Activated T-cell treated with anti-CD3 and anti-CD28 coated beads, Interleukin-2, amount 50 U/mL, for 72 hours (primary cell): ENCODE results near the gene CXorf65. TPM values are rescaled to one million over a fixed set of nuclear protein-coding genes. Genes with fewer than 3 reads are reported as not detected.
A peak's percentile ranks its signal among the peaks of the same experiment; 100 is the strongest.

Source experiments
- ATAC-seq, 2 donors: fragments of 150-1000 bp; cut with Tn5 transposase; replicated peaks in 1 of 2; 2 replicates each; pipeline ENCODE4 v1.10.0; 2021; ENCODE audit warnings: moderate library complexity in 2 of 2, mild to moderate bottlenecking in 1 of 2
- DNase-seq, 2 donors: peaks; one replicate each; pipeline ENCODE4 v3.0.0; 2021 to 2022; ENCODE audit warnings: mixed read lengths in 1 of 2
- H3K27ac Mint-ChIP-seq: one replicate; pipeline ENCODE4 v1.8.0; 2022; ENCODE audit warnings: mild to moderate bottlenecking, moderate library complexity, mixed read lengths
- H3K27me3 Mint-ChIP-seq: one replicate; pipeline ENCODE4 v1.8.0; 2022; ENCODE audit warnings: low read depth, mixed read lengths
- H3K36me3 Mint-ChIP-seq, 2 donors: one replicate each; pipeline ENCODE4 v1.8.0; 2022; ENCODE audit warnings: mixed read lengths in 2 of 2, mild to moderate bottlenecking in 1 of 2; ENCODE audit not compliant: insufficient read depth in 2 of 2
- H3K4me1 Mint-ChIP-seq: one replicate; pipeline ENCODE4 v1.8.0; 2022; ENCODE audit warnings: low read depth, mixed read lengths
- H3K4me3 Mint-ChIP-seq, 2 donors: one replicate each; pipeline ENCODE4 v1.8.0; 2022; ENCODE audit warnings: mild to moderate bottlenecking in 2 of 2, mixed read lengths in 2 of 2, moderate library complexity in 2 of 2
- H3K9me3 Mint-ChIP-seq, 2 donors: one replicate each; pipeline ENCODE4 v1.8.0; 2022; ENCODE audit warnings: mixed read lengths in 2 of 2
- total RNA-seq, 2 donors: library from RNA; stranded (reverse); gene quantifications; one replicate each; pipeline ENCODE4 v1.2.3, GENCODE V29; 2022

The CXorf65 gene
- total RNA-seq, 2 donors from 2014 or later = 16.4 to 26.0 TPM

GRCh38 chrX:71118985-71119535 lies 12.5 kb upstream of the CXorf65 start:
- H3K36me3 Mint-ChIP-seq = peaks cover 7 to 8% of the 10 kb centered on the region in 2 donors
- no peak overlapping the region for H3K27ac Mint-ChIP-seq
- DNase-seq = no peak
- H3K4me3 Mint-ChIP-seq = peak overlapping the region; percentile 83 to 86
- no peaks in the 10 kb centered on the region for H3K27me3 Mint-ChIP-seq
- peaks cover 14% of the 10 kb centered on the region for H3K4me1 Mint-ChIP-seq
- peak; percentile 14 to 28 for ATAC-seq
- H3K9me3 Mint-ChIP-seq = no peaks in the 10 kb centered on the region

GRCh38 chrX:71118032-71118984 lies 11.8 kb upstream of the CXorf65 start, which contains the start of gene MED12:
Gene MED12 (plus strand): TSS chrX:71118596. CDS start chrX:71118755, 159 bp downstream.
- DNase-seq = peak; percentile 88 to 89
- Mint-ChIP-seq H3K9me3 (no peaks in the 10 kb centered on the region), H3K36me3 (peaks cover 7 to 8% of the 10 kb centered on the region in 2 donors), H3K4me1 (peaks cover 18% of the 10 kb centered on the region), H3K27ac (peak within 1 kb of the TSS; percentile 72), H3K4me3 (peak within 1 kb of the TSS; percentile 83 to 86), H3K27me3 (no peaks in the 10 kb centered on the region)
- peak; percentile 94 to 95 for ATAC-seq

GRCh38 chrX:71117358-71117757 lies 10.8 kb upstream of the CXorf65 start:
- DNase-seq = no peak
- H3K4me1 Mint-ChIP-seq = peaks cover 27% of the 10 kb centered on the region
- ATAC-seq = no peak
- peak overlapping the region; percentile 24 for H3K27ac Mint-ChIP-seq
- H3K27me3 Mint-ChIP-seq = no peaks in the 10 kb centered on the region
- H3K9me3 Mint-ChIP-seq = no peaks in the 10 kb centered on the region
- peak overlapping the region in 1 of 2 donors; percentile 51 for H3K4me3 Mint-ChIP-seq
- peaks cover 5 to 8% of the 10 kb centered on the region in 2 donors for H3K36me3 Mint-ChIP-seq

- Mint-ChIP-seq H3K27me3 (peaks cover 6% of the 10 kb centered on the region), H3K36me3 (peaks cover 23 to 31% of the 10 kb centered on the region in 2 donors), H3K4me3 (peak overlapping the region; percentile 85 to 88), H3K27ac (peak overlapping the region; percentile 92), H3K9me3 (no peaks in the 10 kb centered on the region), H3K4me1 (peaks cover 53% of the 10 kb centered on the region)
- DNase-seq (no peak), ATAC-seq (peak; percentile 33 to 35)
These were observed 5.4 kb upstream of the CXorf65 start for GRCh38 chrX:71111921-71112431.

- H3K9me3 Mint-ChIP-seq = peaks cover 0 to 2% of the 10 kb centered on the region in 2 donors
- peak within 1 kb of the TSS; percentile 92 for H3K27ac Mint-ChIP-seq
- peak within 1 kb of the TSS; percentile 85 to 88 for H3K4me3 Mint-ChIP-seq
- peaks cover 27 to 35% of the 10 kb centered on the region in 2 donors for H3K36me3 Mint-ChIP-seq
- H3K4me1 Mint-ChIP-seq = peaks cover 60% of the 10 kb centered on the region
- ATAC-seq (peak; percentile 91 to 93), DNase-seq (peak; percentile 80 to 83)
- H3K27me3 Mint-ChIP-seq = peaks cover 6% of the 10 kb centered on the region
These were observed 4.8 kb upstream of the CXorf65 start, which contains the start of gene IL2RG for GRCh38 chrX:71111141-71111843. Gene IL2RG (minus strand): TSS chrX:71111577. CDS start chrX:71111539, 38 bp downstream.

- H3K27ac Mint-ChIP-seq = peak overlapping the region; percentile 92
- peaks cover 79% of the 10 kb centered on the region for H3K4me1 Mint-ChIP-seq
- H3K36me3 Mint-ChIP-seq = peaks cover 27 to 39% of the 10 kb centered on the region in 2 donors
- no peak for DNase-seq
- peaks cover 6% of the 10 kb centered on the region for H3K27me3 Mint-ChIP-seq
- H3K9me3 Mint-ChIP-seq = peaks cover 0 to 2% of the 10 kb centered on the region in 2 donors
- ATAC-seq = no peak
- peak overlapping the region; percentile 85 to 88 for H3K4me3 Mint-ChIP-seq
These were observed 2.5 kb upstream of the CXorf65 start for GRCh38 chrX:71109051-71109450.

- peaks cover 83% of the 10 kb centered on the region for H3K4me1 Mint-ChIP-seq
These were observed 1.3 kb upstream of the CXorf65 start for GRCh38 chrX:71107762-71108360.

GRCh38 chrX:71107245-71107644 lies 705 bp upstream of the CXorf65 start:
- Mint-ChIP-seq H3K4me3 (peak overlapping the region; percentile 85 to 88), H3K36me3 (peaks cover 27 to 39% of the 10 kb centered on the region in 2 donors), H3K27me3 (peaks cover 6% of the 10 kb centered on the region), H3K4me1 (peaks cover 83% of the 10 kb centered on the region), H3K9me3 (peaks cover 0 to 2% of the 10 kb centered on the region in 2 donors), H3K27ac (peak overlapping the region; percentile 92)
- no peak for DNase-seq
- no peak for ATAC-seq

More at GRCh38 chrX:71107762-71108360, 1.3 kb upstream of the CXorf65 start:
- Mint-ChIP-seq H3K27ac (peak overlapping the region; percentile 92), H3K36me3 (peaks cover 27 to 39% of the 10 kb centered on the region in 2 donors), H3K27me3 (peaks cover 6% of the 10 kb centered on the region), H3K4me3 (peak overlapping the region; percentile 85 to 88), H3K9me3 (peaks cover 0 to 2% of the 10 kb centered on the region in 2 donors)
- peak; percentile 38 to 45 for DNase-seq
- ATAC-seq = peak in 1 of 2 donors; percentile 17

GRCh38 chrX:71105628-71106027 lies 912 bp downstream of the CXorf65 start:
- H3K9me3 Mint-ChIP-seq = peaks cover 0 to 2% of the 10 kb centered on the region in 2 donors
- ATAC-seq (no peak), DNase-seq (no peak)
- peaks cover 9% of the 10 kb centered on the region for H3K27me3 Mint-ChIP-seq
- H3K36me3 Mint-ChIP-seq = peaks cover 24 to 34% of the 10 kb centered on the region in 2 donors
- peaks cover 91% of the 10 kb centered on the region for H3K4me1 Mint-ChIP-seq
- peak overlapping the region; percentile 63 to 88 for H3K4me3 Mint-ChIP-seq
- H3K27ac Mint-ChIP-seq = peak overlapping the region; percentile 67

GRCh38 chrX:71103110-71103983 lies 3.2 kb downstream of the CXorf65 start:
- ATAC-seq (peak; percentile 36 to 38), DNase-seq (peak; percentile 47 to 53)
- H3K9me3 Mint-ChIP-seq = peaks cover 0 to 2% of the 10 kb centered on the region in 2 donors

GRCh38 chrX:71102292-71102691 lies 4.2 kb downstream of the CXorf65 start:
- Mint-ChIP-seq H3K27ac (peak overlapping the region; percentile 91), H3K9me3 (peaks cover 0 to 2% of the 10 kb centered on the region in 2 donors), H3K4me3 (no peak overlapping the region), H3K4me1 (peaks cover 82% of the 10 kb centered on the region), H3K36me3 (peaks cover 7 to 8% of the 10 kb centered on the region in 2 donors), H3K27me3 (peaks cover 19% of the 10 kb centered on the region)
- no peak for DNase-seq
- ATAC-seq = no peak

More at GRCh38 chrX:71103110-71103983, 3.2 kb downstream of the CXorf65 start:
- H3K4me3 Mint-ChIP-seq = peak overlapping the region; percentile 79 to 81
- H3K4me1 Mint-ChIP-seq = peaks cover 88% of the 10 kb centered on the region
- peaks cover 17% of the 10 kb centered on the region for H3K27me3 Mint-ChIP-seq
- H3K36me3 Mint-ChIP-seq = peaks cover 8 to 16% of the 10 kb centered on the region in 2 donors
- peak overlapping the region; percentile 91 for H3K27ac Mint-ChIP-seq
